HepG2 (cell line): ENCODE data around the gene L3MBTL4. TPM values are rescaled to one million over a fixed set of nuclear protein-coding genes. Genes with fewer than 3 reads are reported as not detected.

ENCODE experiments used
- ATAC-seq: fragments of 200-7000 bp; cut with Tn5 transposase; 3 replicates; pipeline ENCODE4 v1.9.1; 2020; ENCODE audit warnings: mild to moderate bottlenecking, moderate library complexity
- BruUV-seq: library from RNA; stranded (reverse); fragments of 400-500 nt; replicated peaks from 2 replicates; lab custom pipeline; 2021; lab: Mats Ljungman, UMichigan
- CTCF ChIA-PET: fragments of 300-600 bp; formaldehyde crosslinking; extraction: SDS; loops from one replicate; lab custom pipeline; 2021; ENCODE audit warnings: low total read pairs, inconsistent platforms, low intra/inter-chr PET ratio; lab: Yijun Ruan, JAX
- POLR2A ChIA-PET: fragments of 350-600 bp; sonication (Branson Sonifier 250); formaldehyde crosslinking; loops from one replicate; lab custom pipeline; 2020; ENCODE audit warnings: antibody characterized with exemption, inconsistent platforms; lab: Yijun Ruan, JAX
- DNase-seq: peaks from one replicate; pipeline ENCODE4 v3.0.0-alpha.2; 2015; ENCODE audit warnings: low spot score
- FAIRE-seq: peaks from 3 replicates; lab custom pipeline; 2011; peaks lifted over from hg19 to GRCh38; lab: Jason Lieb, UNC
- H2AFZ ChIP-seq: one replicate; pipeline ENCODE4 v1.6.1; 2011; ENCODE audit warnings: low read length, inconsistent platforms
- H3K27ac ChIP-seq: fragments of 300-600 bp; 3 replicates; pipeline ENCODE4 v1.8.0; 2011; ENCODE audit warnings: mixed run types, mild to moderate bottlenecking, mixed read lengths, low read length, inconsistent platforms; ENCODE audit not compliant: insufficient read depth; ENCODE audit errors: extremely low read length
- H3K27me3 ChIP-seq, 2 experiments: fragments of 200-600 bp in 1 of 2; 2 replicates in 1 of 2; 3 replicates in 1 of 2; pipeline versions ENCODE4 v1.6.0 to v1.8.0; 2011; ENCODE audit warnings: low read length in 2 of 2, mild to moderate bottlenecking in 2 of 2, moderate library complexity in 2 of 2, inconsistent platforms in 1 of 2; ENCODE audit not compliant: insufficient read depth in 2 of 2, control insufficient read depth in 1 of 2
- H3K36me3 ChIP-seq, 2 experiments: fragments of 200-600 bp in 1 of 2; replicated peaks in 1 of 2; 2 replicates in 1 of 2; 3 replicates in 1 of 2; pipeline versions ENCODE4 v1.5.1 to v1.8.0; 2011; ENCODE audit warnings: low read length in 2 of 2, inconsistent platforms in 1 of 2; ENCODE audit not compliant: insufficient read depth in 2 of 2, control insufficient read depth in 1 of 2
- H3K4me1 ChIP-seq: 2 replicates; pipeline ENCODE4 v1.5.1; 2012; ENCODE audit warnings: low read length, inconsistent platforms; ENCODE audit not compliant: insufficient read depth
- H3K4me2 ChIP-seq: 2 replicates; pipeline ENCODE4 v1.6.0; 2011; ENCODE audit warnings: low read depth, low read length, inconsistent platforms
- H3K4me3 ChIP-seq, 3 experiments: fragments of 200-600 bp in 1 of 3; sonication (generic), shearing (Covaris generic) in 1 of 3; replicated peaks in 1 of 3; 2 replicates each; pipeline ENCODE4 v1.5.1; 2011 to 2016; ENCODE audit warnings: low read length in 3 of 3, inconsistent platforms in 2 of 3, low read depth in 2 of 3, mild to moderate bottlenecking in 2 of 3, control low read depth in 1 of 3, mixed read lengths in 1 of 3; ENCODE audit not compliant: insufficient read depth in 1 of 3
- H3K79me2 ChIP-seq: one replicate; pipeline ENCODE4 v1.6.1; 2011; ENCODE audit warnings: low read length, inconsistent platforms; ENCODE audit not compliant: insufficient read depth
- H3K9ac ChIP-seq: 2 replicates; pipeline ENCODE4 v1.6.0; 2011; ENCODE audit warnings: mild to moderate bottlenecking, low read depth, low read length, inconsistent platforms; ENCODE audit not compliant: insufficient read depth
- H3K9me3 ChIP-seq: 2 replicates; pipeline ENCODE4 v1.5.1; 2012; ENCODE audit warnings: mild to moderate bottlenecking, low read length
- H4K20me1 ChIP-seq: 2 replicates; pipeline ENCODE4 v1.6.0; 2011; ENCODE audit warnings: inconsistent platforms, mild to moderate bottlenecking, low read length, moderate library complexity; ENCODE audit not compliant: insufficient read depth
- CCDC6 ChIP-seq: sonication (generic); formaldehyde crosslinking; IDR thresholded peaks from 2 replicates; pipeline ENCODE4 v1.8.1; 2022; ENCODE audit warnings: mild to moderate bottlenecking, missing genetic modification reagents, moderate library complexity
- ETS1 ChIP-seq: sonication (generic); formaldehyde crosslinking; IDR thresholded peaks from 2 replicates; pipeline ENCODE4 v1.4.0; 2020; ENCODE audit warnings: missing genetic modification reagents
- HMG20B ChIP-seq: conservative IDR thresholded peaks from 2 replicates; pipeline ENCODE4 v1.6.1; 2016; ENCODE audit warnings: missing genetic modification reagents, missing compliant biosample characterization
- ISL2 ChIP-seq: sonication (generic); formaldehyde crosslinking; IDR thresholded peaks from 2 replicates; pipeline ENCODE4 v1.5.0; 2020; ENCODE audit warnings: missing genetic modification reagents
- JARID2 ChIP-seq: sonication (generic); formaldehyde crosslinking; IDR thresholded peaks from 2 replicates; pipeline ENCODE4 v1.8.1; 2023; ENCODE audit warnings: missing genetic modification reagents, inconsistent platforms; ENCODE audit not compliant: insufficient replicate concordance
- KMT2A ChIP-seq: sonication (generic); formaldehyde crosslinking; IDR thresholded peaks from 2 replicates; pipeline ENCODE4 v1.4.0; 2020; ENCODE audit warnings: missing genetic modification reagents
- MTERF4 ChIP-seq: sonication (generic); formaldehyde crosslinking; IDR thresholded peaks from 2 replicates; pipeline ENCODE4 v1.8.0; 2023; ENCODE audit warnings: mild to moderate bottlenecking, missing genetic modification reagents
- PATZ1 ChIP-seq: sonication (generic); formaldehyde crosslinking; IDR thresholded peaks from 2 replicates; pipeline ENCODE4 v1.4.0; 2020; ENCODE audit warnings: missing genetic modification reagents
- PCBP1 ChIP-seq: fragments of 200-400 bp; formaldehyde crosslinking; IDR thresholded peaks from 2 replicates; pipeline ENCODE4 v1.6.1; 2017; ENCODE audit warnings: mild to moderate bottlenecking, low read depth, low read length, borderline replicate concordance
- PHF20 ChIP-seq: sonication (generic); formaldehyde crosslinking; IDR thresholded peaks from 2 replicates; pipeline ENCODE4 v1.5.0; 2020; ENCODE audit warnings: mild to moderate bottlenecking, missing genetic modification reagents
- RBM22 ChIP-seq: fragments of 200-400 bp; formaldehyde crosslinking; optimal IDR thresholded peaks from 2 replicates; pipeline ENCODE3; 2017; ENCODE audit warnings: mild to moderate bottlenecking, low read length, moderate library complexity
- XBP1 ChIP-seq: sonication (generic); formaldehyde crosslinking; IDR thresholded peaks from 2 replicates; pipeline ENCODE4 v1.5.0; 2020; ENCODE audit warnings: missing genetic modification reagents
- ZBTB14 ChIP-seq: sonication (generic); formaldehyde crosslinking; IDR thresholded peaks from 2 replicates; pipeline ENCODE4 v1.4.0; 2020; ENCODE audit warnings: missing genetic modification reagents
- ZMAT5 ChIP-seq: sonication (generic); formaldehyde crosslinking; IDR thresholded peaks from 2 replicates; pipeline ENCODE4 v1.5.0; 2020; ENCODE audit warnings: mild to moderate bottlenecking, low read depth, missing genetic modification reagents, borderline replicate concordance
- ZNF639 ChIP-seq: conservative IDR thresholded peaks from 2 replicates; pipeline ENCODE4 v1.6.1; 2018; ENCODE audit warnings: missing genetic modification reagents
- ZNF883 ChIP-seq: sonication (generic); formaldehyde crosslinking; IDR thresholded peaks from 2 replicates; pipeline ENCODE4 v1.5.1; 2020; ENCODE audit warnings: mild to moderate bottlenecking, missing genetic modification reagents; ENCODE audit errors: not compliant biosample characterization
- ZSCAN30 ChIP-seq: sonication (generic); formaldehyde crosslinking; IDR thresholded peaks from 2 replicates; pipeline ENCODE4 v1.5.0; 2020; ENCODE audit warnings: mild to moderate bottlenecking, missing genetic modification reagents
- WGBS: methylation state at CpG from one replicate; pipeline ENCODE4 v1.1.6; 2017; ENCODE audit warnings: low lambda C conversion rate; 5-methylcytosine and 5-hydroxymethylcytosine counted together
- in situ Hi-C: cut with HindIII; loops from 2 replicates; pipeline ENCODE4 v1.10.0; 2017; ENCODE audit warnings: low pct_unique_long_range_greater_than_20kb; ENCODE audit not compliant: extremely low pct_ligation_motif_present
- intact Hi-C: fragments of 100-400 bp; cut with micrococcal nuclease; formaldehyde crosslinking; loops from one replicate; pipeline ENCODE4 v1.10.0; 2022; ENCODE audit not compliant: unreplicated experiment
- polyA plus RNA-seq, 8 experiments: library from polyadenylated mRNA; depleted of rRNA in 3 of 8; stranded (reverse) in 7 of 8; unstranded in 1 of 8; fragments of >200 nt; fragmentation: Illumina TruSeq in 4 of 8; extraction: Trizol in 4 of 8; gene quantifications; 2 replicates each; pipeline versions ENCODE4 v1.2.1 to v1.2.3, GENCODE V29; 2011 to 2016; ENCODE audit warnings: low read depth in 4 of 8, missing spikeins in 1 of 8, mixed read lengths in 1 of 8; ENCODE audit not compliant: insufficient read depth in 1 of 8
- total RNA-seq, 5 experiments: library from RNA; depleted of rRNA; stranded (reverse); fragments of >200 nt; fragmentation: Illumina TruSeq; extraction: Trizol; gene quantifications; 2 replicates each; pipeline ENCODE4 v1.2.3, GENCODE V29; 2016; ENCODE audit warnings: low read depth in 1 of 5

The L3MBTL4 gene
- total and polyA plus RNA-seq, 2 of the 13 experiments (the other 11 are each of a cell fraction or from before 2014, with no cell fraction given) = 10.8 to 13.3 TPM

GRCh38 chr18:6021306-6022073 lies 393.2 kb downstream of the L3MBTL4 start:
- Histone ChIP-seq H3K79me2 (no peaks in the 10 kb centered on the region), H3K4me1 (peaks cover 6% of the 10 kb centered on the region), H3K4me2 (no peak overlapping the region), H2AFZ (no peak overlapping the region), H3K36me3 (0 out of 5 replicates have a peak, but pooled peaks cover 0 to 5% of the 10 kb centered on the region in 2 experiments), H3K27ac (no peak overlapping the region), H4K20me1 (no peaks in the 10 kb centered on the region), H3K27me3 (no peaks in the 10 kb centered on the region), H3K9ac (no peak overlapping the region), H3K9me3 (no peaks in the 10 kb centered on the region), H3K4me3 (no peak overlapping the region)
- in situ Hi-C loops = no loop called here
- no peak for DNase-seq
- ChIA-PET CTCF (no interaction called here), POLR2A (no interaction called here)
- FAIRE-seq = no peak
- ATAC-seq = no peak
- WGBS = 88% methylated on average over 12 of the region's 12 CpGs
- intact Hi-C loops = no loop called here
- BruUV-seq = no TSS peak
- TF ChIP-seq ETS1 (CRISPR knock-in tag) (no peak), ISL2 (CRISPR knock-in tag) (no peak), KMT2A (CRISPR knock-in tag) (no peak), CCDC6 (CRISPR knock-in tag) (no peak), ZNF883 (CRISPR knock-in tag) (no peak), RBM22 (no peak), ZNF639 (CRISPR knock-in tag) (no peak), HMG20B (no peak), MTERF4 (CRISPR knock-in tag) (no peak), XBP1 (CRISPR knock-in tag) (no peak), PATZ1 (CRISPR knock-in tag) (no peak), ZBTB14 (no peak), ZMAT5 (CRISPR knock-in tag) (no peak), JARID2 (CRISPR knock-in tag) (no peak), ZSCAN30 (no peak), PHF20 (CRISPR knock-in tag) (no peak), PCBP1 (no peak)
